Activated CD4-positive, alpha-beta T cell treated with anti-CD3 and anti-CD28 coated beads, Interleukin-2, amount 50 U/mL, for 48 hours (primary cell): ENCODE data around the gene PEX14.

ENCODE experiments used
- DNase-seq, 2 experiments: peaks; one replicate each; pipeline ENCODE4 v3.0.0-alpha.2; 2020

PEX14 gene

GRCh38 chr1:10521537-10522157 lies 46.9 kb downstream of the PEX14 start:
- no peak for DNase-seq

- no peak for DNase-seq
Observed at GRCh38 chr1:10522322-10522860, 47.6 kb downstream of the PEX14 start.

- DNase-seq, result no peak
Observed at GRCh38 chr1:10525208-10525607, 50.5 kb downstream of the PEX14 start.

- DNase-seq, result no peak
Observed at GRCh38 chr1:10528066-10529014, 53.6 kb downstream of the PEX14 start.

- DNase-seq, result no peak
Observed at GRCh38 chr1:10529091-10529490, 54.3 kb downstream of the PEX14 start.

GRCh38 chr1:10529765-10530164 lies 55.0 kb downstream of the PEX14 start:
- DNase-seq, result no peak

GRCh38 chr1:10530281-10530740 lies 55.6 kb downstream of the PEX14 start:
- DNase-seq, result no peak

GRCh38 chr1:10530756-10531495 lies 56.2 kb downstream of the PEX14 start:
- DNase-seq, result no peak

GRCh38 chr1:10532362-10532761 lies 57.6 kb downstream of the PEX14 start:
- DNase-seq, result no peak

- DNase-seq, result no peak
Observed at GRCh38 chr1:10534519-10534918, 59.8 kb downstream of the PEX14 start.

- no peak for DNase-seq
Observed at GRCh38 chr1:10536133-10536770, 61.5 kb downstream of the PEX14 start.

- DNase-seq, result no peak
Observed at GRCh38 chr1:10537082-10537766, 62.5 kb downstream of the PEX14 start.

- no peak for DNase-seq
Observed at GRCh38 chr1:10538646-10539355, 64.1 kb downstream of the PEX14 start.

- DNase-seq, result no peak
Observed at GRCh38 chr1:10539411-10540043, 64.8 kb downstream of the PEX14 start.

- DNase-seq, result no peak
Observed at GRCh38 chr1:10540277-10541005, 65.7 kb downstream of the PEX14 start.

- DNase-seq, result no peak
Observed at GRCh38 chr1:10541286-10541685, 66.5 kb downstream of the PEX14 start.

- no peak for DNase-seq
Observed at GRCh38 chr1:10544239-10544638, 69.5 kb downstream of the PEX14 start.

- DNase-seq, result no peak
Observed at GRCh38 chr1:10546896-10547295, 72.1 kb downstream of the PEX14 start.

- DNase-seq, result no peak
Observed at GRCh38 chr1:10549904-10550664, 75.3 kb downstream of the PEX14 start.
